ENCODE results near the gene TAS1R1.
"Not testable (repeated sequence)": the region's sequence is repeated elsewhere in the genome, so short reads cannot be mapped to it uniquely, and the experiment has no call there.

The TAS1R1 gene

DNA sequence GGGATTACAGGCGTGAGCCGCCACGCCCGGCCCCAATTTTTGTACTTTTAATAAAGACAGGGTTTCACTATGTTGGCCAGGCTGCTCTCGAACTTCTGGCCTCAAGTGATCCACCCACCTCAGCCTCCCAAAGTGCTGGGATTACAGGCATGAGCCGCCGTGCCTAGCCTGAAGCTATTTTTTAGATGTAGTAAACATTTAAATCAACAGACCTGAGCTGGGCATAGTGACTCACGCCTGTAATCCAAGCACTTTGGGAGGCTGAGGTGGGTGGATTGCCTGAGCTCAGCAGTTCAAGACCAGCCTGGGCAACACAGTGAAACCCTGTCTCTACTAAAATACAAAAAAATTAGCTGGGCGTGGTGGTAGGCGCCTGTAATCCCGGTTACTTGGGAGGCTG is 4.1 kb downstream of the TAS1R1 start:
- H3K23ac ChIP-seq (ENCODE audit: low read depth, low read length, poor library complexity); H2BK5ac ChIP-seq (ENCODE audit: low read length); H3K14ac ChIP-seq (ENCODE audit: low read length); H2AK5ac ChIP-seq (ENCODE audit: low read depth, low read length); H2BK12ac ChIP-seq (ENCODE audit: low read length); DNase-seq (ENCODE audit: low spot score); H2AFZ ChIP-seq (ENCODE audit: low read length); H3K79me1 ChIP-seq (ENCODE audit: low read depth, low read length); H3K18ac ChIP-seq (ENCODE audit: low read length); H2BK15ac ChIP-seq (ENCODE audit: low read length); H4K91ac ChIP-seq (ENCODE audit: low read depth, low read length, poor library complexity); H2BK120ac ChIP-seq (ENCODE audit: low read depth, low read length); H3K4me2 ChIP-seq (ENCODE audit: insufficient read depth, low read length, poor library complexity, severe bottlenecking); H4K8ac ChIP-seq (ENCODE audit: low read depth, low read length); H3K9ac ChIP-seq (ENCODE audit: low read depth, low read length, poor library complexity); H3K27ac ChIP-seq (replicated peaks; ENCODE audit: low read length); H3K36me3 ChIP-seq (replicated peaks in 1 of 2; ENCODE audit: control insufficient read depth in 2 of 2, insufficient read depth in 2 of 2, low read length in 2 of 2); H3K4me1 ChIP-seq (ENCODE audit: control insufficient read depth in 2 of 2, insufficient read depth in 1 of 2, low read depth in 1 of 2, low read length in 2 of 2); H3K9me3 ChIP-seq (replicated peaks in 1 of 2; ENCODE audit: control insufficient read depth in 2 of 2, insufficient read depth in 1 of 2, low read depth in 1 of 2, low read length in 2 of 2); H3K4ac ChIP-seq (ENCODE audit: low read length); H3K4me3 ChIP-seq (ENCODE audit: low read length in 2 of 2): not testable (repeated sequence)
- peaks cover 0 to 13% (median 0%) of the 10 kb centered on the region in 3 experiments for H3K27me3 ChIP-seq (ENCODE audit: control insufficient read depth in 3 of 3, insufficient read depth in 3 of 3, low read depth in 1 of 3, low read length in 3 of 3)
- WGBS, 2 donors (ENCODE audit: extremely low coverage in 2 of 2, insufficient read length in 2 of 2, insufficient replicate concordance in 1 of 2) = no CpG with 5 or more reads among the region's 11 CpGs

DNA sequence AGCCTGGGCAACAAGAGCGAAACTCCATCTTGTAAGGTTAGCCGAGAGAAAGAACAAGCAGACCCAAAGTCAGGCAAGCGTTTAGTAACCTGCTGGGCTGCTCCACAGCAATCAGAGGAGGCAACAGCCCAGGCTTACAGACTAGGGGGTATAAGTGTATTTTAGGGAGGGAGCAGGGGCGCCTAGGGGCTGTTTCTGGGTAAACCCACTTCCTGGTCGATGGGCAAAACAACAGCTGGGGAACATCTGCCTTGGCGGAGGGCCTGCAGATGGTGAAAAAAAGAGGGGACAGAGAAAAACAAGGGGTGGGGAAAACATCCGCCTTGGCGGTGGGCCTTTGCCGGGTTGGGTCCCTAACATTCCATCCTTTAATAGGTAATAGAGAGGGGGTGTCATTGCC is 5.2 kb downstream of the TAS1R1 start:
- no peaks in the 10 kb centered on the region for H3K36me3 ChIP-seq (replicated peaks in 1 of 2; ENCODE audit: control insufficient read depth in 2 of 2, insufficient read depth in 2 of 2, low read length in 2 of 2)
- H3K27me3 ChIP-seq (ENCODE audit: control insufficient read depth in 3 of 3, insufficient read depth in 3 of 3, low read depth in 1 of 3, low read length in 3 of 3) = peaks cover 0 to 24% (median 0%) of the 10 kb centered on the region in 3 experiments
- H3K23ac ChIP-seq (ENCODE audit: low read depth, low read length, poor library complexity) = no peak overlapping the region
- no peak overlapping the region for H3K18ac ChIP-seq (ENCODE audit: low read length)
- no peak overlapping the region for H2BK120ac ChIP-seq (ENCODE audit: low read depth, low read length)
- WGBS, 2 donors (ENCODE audit: extremely low coverage in 2 of 2, insufficient read length in 2 of 2, insufficient replicate concordance in 1 of 2) = no CpG with 5 or more reads among the region's 9 CpGs
- H3K14ac ChIP-seq (ENCODE audit: low read length) = no peak overlapping the region
- H4K8ac ChIP-seq (ENCODE audit: low read depth, low read length) = no peak overlapping the region
- no peak overlapping the region for H2BK5ac ChIP-seq (ENCODE audit: low read length)
- no peak overlapping the region for H3K4ac ChIP-seq (ENCODE audit: low read length)
- no peak overlapping the region for H3K4me3 ChIP-seq (ENCODE audit: low read length in 2 of 2)
- no peak for DNase-seq (ENCODE audit: low spot score)
- H2AK5ac ChIP-seq (ENCODE audit: low read depth, low read length) = no peak overlapping the region
- no peaks in the 10 kb centered on the region for H3K4me1 ChIP-seq (ENCODE audit: control insufficient read depth in 2 of 2, insufficient read depth in 1 of 2, low read depth in 1 of 2, low read length in 2 of 2)
- H4K91ac ChIP-seq (ENCODE audit: low read depth, low read length, poor library complexity) = no peak overlapping the region
- H3K79me1 ChIP-seq (ENCODE audit: low read depth, low read length) = no peaks in the 10 kb centered on the region
- no peak overlapping the region for H3K27ac ChIP-seq (replicated peaks; ENCODE audit: low read length)
- peaks cover 0 to 4% of the 10 kb centered on the region in 2 donors for H3K9me3 ChIP-seq (replicated peaks in 1 of 2; ENCODE audit: control insufficient read depth in 2 of 2, insufficient read depth in 1 of 2, low read depth in 1 of 2, low read length in 2 of 2)
- H3K4me2 ChIP-seq (ENCODE audit: insufficient read depth, low read length, poor library complexity, severe bottlenecking) = no peak overlapping the region
- no peak overlapping the region for H2BK12ac ChIP-seq (ENCODE audit: low read length)
- no peak overlapping the region for H2AFZ ChIP-seq (ENCODE audit: low read length)
- H3K9ac ChIP-seq (ENCODE audit: low read depth, low read length, poor library complexity) = no peak overlapping the region
- no peak overlapping the region for H2BK15ac ChIP-seq (ENCODE audit: low read length)

DNA sequence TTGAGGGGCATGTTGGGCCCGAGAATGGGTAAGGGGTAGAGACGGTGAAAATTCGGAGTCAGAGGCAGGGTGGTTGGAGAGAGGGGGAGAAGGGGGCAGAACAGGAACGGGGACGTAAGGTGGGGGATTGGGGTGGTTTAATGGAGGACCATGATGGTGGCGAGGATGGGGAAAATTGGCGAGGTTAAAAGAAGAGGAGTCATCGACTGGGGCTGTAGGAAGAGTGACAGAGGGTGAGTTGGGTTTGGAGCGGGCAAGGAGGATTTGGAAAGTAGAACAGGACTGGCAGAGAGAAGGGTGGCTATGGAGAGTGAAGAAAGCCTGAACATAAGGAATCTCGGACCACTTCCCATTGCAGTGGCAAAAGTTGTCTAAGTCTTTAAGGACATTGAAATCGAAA is 13.9 kb downstream of the TAS1R1 start:
- H3K9ac ChIP-seq (ENCODE audit: low read depth, low read length, poor library complexity) = no peak overlapping the region
- DNase-seq (ENCODE audit: low spot score) = no peak
- H3K27ac ChIP-seq (replicated peaks; ENCODE audit: low read length) = no peak overlapping the region
- no peak overlapping the region for H2AK5ac ChIP-seq (ENCODE audit: low read depth, low read length)
- H3K4ac ChIP-seq (ENCODE audit: low read length) = no peak overlapping the region
- H2BK5ac ChIP-seq (ENCODE audit: low read length) = no peak overlapping the region
- no peak overlapping the region for H3K23ac ChIP-seq (ENCODE audit: low read depth, low read length, poor library complexity)
- no peaks in the 10 kb centered on the region for H3K36me3 ChIP-seq (replicated peaks in 1 of 2; ENCODE audit: control insufficient read depth in 2 of 2, insufficient read depth in 2 of 2, low read length in 2 of 2)
- no peak overlapping the region for H2AFZ ChIP-seq (ENCODE audit: low read length)
- H2BK120ac ChIP-seq (ENCODE audit: low read depth, low read length) = no peak overlapping the region
- H3K14ac ChIP-seq (ENCODE audit: low read length) = no peak overlapping the region
- H3K18ac ChIP-seq (ENCODE audit: low read length) = no peak overlapping the region
- no peak overlapping the region for H3K4me3 ChIP-seq (ENCODE audit: low read length in 2 of 2)
- H3K9me3 ChIP-seq (replicated peaks in 1 of 2; ENCODE audit: control insufficient read depth in 2 of 2, insufficient read depth in 1 of 2, low read depth in 1 of 2, low read length in 2 of 2) = peaks cover 0 to 4% of the 10 kb centered on the region in 2 donors
- H2BK12ac ChIP-seq (ENCODE audit: low read length) = no peak overlapping the region
- no peak overlapping the region for H3K4me2 ChIP-seq (ENCODE audit: insufficient read depth, low read length, poor library complexity, severe bottlenecking)
- 100% methylated on average over 3 to 5 of the region's 11 CpGs for WGBS, 2 donors (ENCODE audit: extremely low coverage in 2 of 2, insufficient read length in 2 of 2, insufficient replicate concordance in 1 of 2)
- no peak overlapping the region for H4K8ac ChIP-seq (ENCODE audit: low read depth, low read length)
- H3K4me1 ChIP-seq (ENCODE audit: control insufficient read depth in 2 of 2, insufficient read depth in 1 of 2, low read depth in 1 of 2, low read length in 2 of 2) = peaks cover 0 to 2% of the 10 kb centered on the region in 2 donors
- peaks cover 0 to 51% (median 0%) of the 10 kb centered on the region in 3 experiments for H3K27me3 ChIP-seq (ENCODE audit: control insufficient read depth in 3 of 3, insufficient read depth in 3 of 3, low read depth in 1 of 3, low read length in 3 of 3)
- H3K79me1 ChIP-seq (ENCODE audit: low read depth, low read length) = no peaks in the 10 kb centered on the region
- H4K91ac ChIP-seq (ENCODE audit: low read depth, low read length, poor library complexity) = no peak overlapping the region
- H2BK15ac ChIP-seq (ENCODE audit: low read length) = no peak overlapping the region

DNA sequence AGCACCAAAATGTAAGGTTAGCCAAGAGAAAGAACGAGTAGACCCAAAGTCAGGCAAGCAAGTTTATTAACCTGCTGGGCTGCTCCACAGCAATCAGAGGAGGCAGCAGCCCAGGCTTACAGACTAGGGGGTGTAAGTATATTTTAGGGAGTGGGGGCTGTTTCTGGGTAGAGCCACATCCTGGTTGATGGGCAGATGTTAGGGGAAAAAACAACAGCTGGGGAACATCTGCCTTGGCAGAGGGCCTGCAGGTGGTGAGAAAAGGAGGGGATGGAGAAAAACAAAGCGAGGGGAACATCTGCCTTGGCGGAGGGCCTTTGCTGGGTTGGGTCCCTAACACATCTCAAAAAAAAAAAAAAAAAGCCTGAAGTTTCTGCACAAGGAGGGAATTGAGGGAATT is 15.0 kb downstream of the TAS1R1 start:
- Histone ChIP-seq H3K4me3 (ENCODE audit: low read length in 2 of 2) (no peak overlapping the region), H3K4me2 (ENCODE audit: insufficient read depth, low read length, poor library complexity, severe bottlenecking) (no peak overlapping the region), H2BK12ac (ENCODE audit: low read length) (no peak overlapping the region), H3K23ac (ENCODE audit: low read depth, low read length, poor library complexity) (no peak overlapping the region), H2BK15ac (ENCODE audit: low read length) (no peak overlapping the region), H2AFZ (ENCODE audit: low read length) (no peak overlapping the region), H3K4me1 (ENCODE audit: control insufficient read depth in 2 of 2, insufficient read depth in 1 of 2, low read depth in 1 of 2, low read length in 2 of 2) (peaks cover 0 to 2% of the 10 kb centered on the region in 2 donors), H2BK5ac (ENCODE audit: low read length) (no peak overlapping the region), H3K27ac (replicated peaks; ENCODE audit: low read length) (no peak overlapping the region), H3K79me1 (ENCODE audit: low read depth, low read length) (no peaks in the 10 kb centered on the region), H3K4ac (ENCODE audit: low read length) (no peak overlapping the region), H2AK5ac (ENCODE audit: low read depth, low read length) (no peak overlapping the region), H3K36me3 (replicated peaks in 1 of 2; ENCODE audit: control insufficient read depth in 2 of 2, insufficient read depth in 2 of 2, low read length in 2 of 2) (no peaks in the 10 kb centered on the region), H4K8ac (ENCODE audit: low read depth, low read length) (no peak overlapping the region), H3K27me3 (ENCODE audit: control insufficient read depth in 3 of 3, insufficient read depth in 3 of 3, low read depth in 1 of 3, low read length in 3 of 3) (peaks cover 0 to 40% (median 0%) of the 10 kb centered on the region in 3 experiments), H3K9ac (ENCODE audit: low read depth, low read length, poor library complexity) (no peak overlapping the region), H3K14ac (ENCODE audit: low read length) (no peak overlapping the region), H3K18ac (ENCODE audit: low read length) (no peak overlapping the region), H4K91ac (ENCODE audit: low read depth, low read length, poor library complexity) (no peak overlapping the region), H2BK120ac (ENCODE audit: low read depth, low read length) (no peak overlapping the region), H3K9me3 (replicated peaks in 1 of 2; ENCODE audit: control insufficient read depth in 2 of 2, insufficient read depth in 1 of 2, low read depth in 1 of 2, low read length in 2 of 2) (peaks cover 0 to 4% of the 10 kb centered on the region in 2 donors)
- WGBS, 2 donors (ENCODE audit: extremely low coverage in 2 of 2, insufficient read length in 2 of 2, insufficient replicate concordance in 1 of 2) = no CpG with 5 or more reads among the region's 3 CpGs
- DNase-seq (ENCODE audit: low spot score) = no peak

All from neuronal stem cell (in vitro differentiated cells).